GM12878 (cell line): ENCODE results near the gene PDE1C. TPM values are rescaled to one million over a fixed set of nuclear protein-coding genes. Genes with fewer than 3 reads are reported as not detected.

ENCODE experiments used
- ATAC-seq: fragments of 200-7000 bp; cut with Tn5 transposase; 3 replicates; pipeline ENCODE4 v1.9.1; 2020; ENCODE audit warnings: mild to moderate bottlenecking, moderate library complexity
- BruUV-seq: library from RNA; stranded (reverse); fragments of 400-500 nt; replicated peaks from 2 replicates; lab custom pipeline; 2021; lab: Mats Ljungman, UMichigan
- CTCF ChIA-PET: fragments of 300-600 bp; sonication (Branson Sonifier 250); formaldehyde crosslinking; extraction: SDS; loops from one replicate; lab custom pipeline; 2021; ENCODE audit warnings: inconsistent platforms; lab: Yijun Ruan, JAX
- POLR2A ChIA-PET: fragments of 350-600 bp; formaldehyde crosslinking; extraction: SDS; loops from one replicate; lab custom pipeline; 2021; ENCODE audit warnings: inconsistent platforms; lab: Charles Lee
- RAD21 ChIA-PET: fragments of 300-600 bp; sonication (Branson Sonifier 250); formaldehyde crosslinking; loops from one replicate; lab custom pipeline; 2023; ENCODE audit warnings: antibody characterized with exemption; ENCODE audit not compliant: unreplicated experiment; lab: Charles Lee
- SMC1A ChIA-PET: fragments of 300-600 bp; sonication (Branson Sonifier 250); formaldehyde crosslinking; loops from one replicate; lab custom pipeline; 2023; ENCODE audit not compliant: unreplicated experiment, uncharacterized antibody; lab: Charles Lee
- DNase-seq: peaks from one replicate; pipeline ENCODE4 v3.0.0-alpha.2; 2011; ENCODE audit warnings: low read depth, low spot score
- FAIRE-seq: peaks from 3 replicates; lab custom pipeline; 2011; peaks lifted over from hg19 to GRCh38; lab: Jason Lieb, UNC
- H2AFZ ChIP-seq: 2 replicates; pipeline ENCODE4 v1.6.0; 2011; ENCODE audit warnings: low read depth, low read length, control low read depth; ENCODE audit not compliant: control insufficient read depth
- H3K27ac ChIP-seq: 2 replicates; pipeline ENCODE4 v1.5.1; 2011; ENCODE audit warnings: control low read depth; ENCODE audit not compliant: control insufficient read depth, insufficient read depth
- H3K27me3 ChIP-seq, 2 experiments: replicated peaks in 1 of 2; 2 replicates each; pipeline versions ENCODE4 v1.6.0 to v1.6.1; 2011; ENCODE audit warnings: low read length in 1 of 2; ENCODE audit not compliant: control insufficient read depth in 2 of 2, insufficient read depth in 2 of 2
- H3K36me3 ChIP-seq, 2 experiments: 2 replicates each; pipeline ENCODE4 v1.5.1; 2011; ENCODE audit warnings: low read length in 1 of 2; ENCODE audit not compliant: control insufficient read depth in 2 of 2, insufficient read depth in 2 of 2
- H3K4me1 ChIP-seq: 2 replicates; pipeline ENCODE4 v1.6.1; 2011; ENCODE audit warnings: mild to moderate bottlenecking, low read length, moderate library complexity, mixed read lengths; ENCODE audit not compliant: control insufficient read depth, insufficient read depth
- H3K4me2 ChIP-seq: 2 replicates; pipeline ENCODE4 v1.6.0; 2011; ENCODE audit warnings: control low read depth; ENCODE audit not compliant: control insufficient read depth, insufficient read depth
- H3K4me3 ChIP-seq: fragments of 200-600 bp; sonication (generic); 2 replicates; pipeline ENCODE4 v1.5.1; 2016
- H3K79me2 ChIP-seq: 2 replicates; pipeline ENCODE4 v1.6.0; 2011; ENCODE audit warnings: low read length; ENCODE audit not compliant: control insufficient read depth, insufficient read depth
- H3K9ac ChIP-seq: 2 replicates; pipeline ENCODE4 v1.8.0; 2011; ENCODE audit warnings: low read length, control low read depth, mixed read lengths; ENCODE audit not compliant: control insufficient read depth, insufficient read depth
- H3K9me3 ChIP-seq: replicated peaks from 3 replicates; pipeline ENCODE4 v1.5.1; 2011; ENCODE audit warnings: mild to moderate bottlenecking, low read length; ENCODE audit not compliant: control insufficient read depth, insufficient read depth
- H4K20me1 ChIP-seq: 2 replicates; pipeline ENCODE4 v1.6.0; 2011; ENCODE audit not compliant: control insufficient read depth, insufficient read depth
- FOS ChIP-seq: IDR thresholded peaks from 3 replicates; pipeline ENCODE4 v1.6.1; 2011; ENCODE audit warnings: borderline replicate concordance; ENCODE audit not compliant: insufficient read length; ENCODE audit errors: extremely low read depth
- IRF3 ChIP-seq: fragments of 450-650 bp; IDR thresholded peaks from 2 replicates; pipeline ENCODE4 v1.6.1; 2014; ENCODE audit warnings: mild to moderate bottlenecking
- LARP7 ChIP-seq: fragments of 450-650 bp; IDR thresholded peaks from 2 replicates; pipeline ENCODE4 v1.6.1; 2017; ENCODE audit warnings: mild to moderate bottlenecking
- POU2F2 ChIP-seq: IDR thresholded peaks from 3 replicates; pipeline ENCODE4 v1.6.1; 2011; ENCODE audit warnings: low read depth, mild to moderate bottlenecking, low read length, borderline replicate concordance
- ZZZ3 ChIP-seq: IDR thresholded peaks from 2 replicates; pipeline ENCODE4 v1.6.1; 2011; ENCODE audit warnings: low read depth; ENCODE audit not compliant: control insufficient read depth, insufficient read length
- WGBS: methylation state at CpG from one replicate; pipeline ENCODE4 v1.1.6; 2016; ENCODE audit warnings: low lambda C conversion rate; ENCODE audit not compliant: insufficient replicate concordance, insufficient coverage; ENCODE audit errors: missing lambda C conversion rate; 5-methylcytosine and 5-hydroxymethylcytosine counted together
- in situ Hi-C: fragments of 300-500 bp; cut with MboI; formaldehyde crosslinking; loops from 9 replicates; pipeline ENCODE4 v1.14.3; 2018; ENCODE audit warnings: mixed read lengths
- intact Hi-C: fragments of 100-400 bp; cut with micrococcal nuclease; formaldehyde crosslinking; loops from one replicate; pipeline ENCODE4 v1.14.2; 2022; ENCODE audit not compliant: unreplicated experiment
- polyA plus RNA-seq, 11 experiments: library from polyadenylated mRNA; depleted of rRNA in 4 of 11; unstranded in 6 of 11; stranded (reverse) in 5 of 11; fragments of >200 nt; fragmentation: Nextera tagmentation in 4 of 11; fragmentation: Illumina TruSeq in 1 of 11; extraction: Ambion mirVana in 4 of 11; extraction: Trizol in 1 of 11; gene quantifications; 1 replicate in 1 of 11; 2 replicates in 10 of 11; pipeline versions ENCODE4 v1.2.1 to v1.2.3, GENCODE V29; 2011 to 2016; ENCODE audit warnings: inconsistent platforms in 2 of 11, missing spikeins in 2 of 11, low read depth in 1 of 11
- total RNA-seq, 4 experiments: library from RNA; depleted of rRNA in 3 of 4; stranded (reverse); fragments of >200 nt in 3 of 4; fragmentation: Illumina TruSeq in 1 of 4; extraction: Trizol in 1 of 4; gene quantifications; 2 replicates each; pipeline versions ENCODE4 v1.2.1 to v1.2.3, GENCODE V29; 2013 to 2021

Gene PDE1C
- total and polyA plus RNA-seq, 10 of the 15 experiments (the other 5 are each of a cell fraction or from before 2014, with no cell fraction given) = 0.29 to 2.3 (median 0.70) TPM

GRCh38 chr7:31957756-31958155, 112.5 kb downstream of the PDE1C start:
- RAD21 ChIA-PET = interaction anchor here (1.0 kb wide), 1 partner anchor 207 kb away, joined by 3 read pairs; no protein-coding TSS in a partner anchor
- Histone ChIP-seq H3K9me3 (no peaks in the 10 kb centered on the region), H3K27ac (no peak overlapping the region), H3K4me3 (no peak overlapping the region), H2AFZ (no peak overlapping the region), H3K36me3 (no peaks in the 10 kb centered on the region), H3K4me2 (no peak overlapping the region), H3K4me1 (no peaks in the 10 kb centered on the region), H3K27me3 (no peaks in the 10 kb centered on the region), H3K9ac (no peak overlapping the region)
- in situ Hi-C loops (no loop called here), intact Hi-C loops (no loop called here)
- no peak for ATAC-seq
- TF ChIP-seq LARP7 = no peak
- no peak for TF ChIP-seq ZZZ3
- no peak for TF ChIP-seq FOS
- no peak for TF ChIP-seq POU2F2
- TF ChIP-seq, all 136 proteins: peak for 0
- WGBS = 20% methylated on average over 2 of the region's 2 CpGs
- FAIRE-seq (no peak), DNase-seq (no peak)
- Histone ChIP-seq H3K79me2 (no peaks in the 10 kb centered on the region), H4K20me1 (no peaks in the 10 kb centered on the region)
- no TSS peak for BruUV-seq
- POLR2A ChIA-PET = no interaction called here
- CTCF ChIA-PET = no interaction called here
- SMC1A ChIA-PET = interaction anchor here (0.6 kb wide), 1 partner anchor 96 kb away, joined by 3 read pairs; no protein-coding TSS in a partner anchor

DNA sequence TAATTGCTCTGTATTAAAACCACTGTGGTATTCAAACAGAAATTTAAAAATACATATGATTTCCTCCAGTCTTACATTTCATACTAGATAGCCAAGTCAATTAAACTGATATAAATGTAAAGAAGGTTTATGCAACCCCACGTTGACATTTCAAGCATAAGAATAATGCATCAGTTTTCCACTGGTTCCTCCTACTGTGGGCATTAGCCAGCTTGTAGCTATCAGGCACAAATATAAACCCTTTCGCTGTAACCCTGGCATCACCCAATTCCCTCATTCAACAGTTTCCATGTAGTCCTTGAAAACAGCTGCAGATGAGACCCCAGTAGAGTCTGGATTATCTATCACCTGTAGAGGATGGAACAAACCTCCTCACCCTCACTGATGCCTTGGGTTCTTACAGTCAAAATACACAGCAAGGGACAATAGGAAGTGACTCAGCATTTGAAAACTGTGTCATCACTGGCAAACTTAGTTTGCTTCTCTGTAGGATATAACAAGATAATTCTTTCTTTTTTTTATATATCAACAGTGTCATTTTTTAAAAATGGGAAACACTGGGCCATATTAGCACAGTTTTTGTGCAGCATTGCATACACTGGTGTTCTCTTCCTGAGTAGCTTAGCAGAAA, 113.0 kb downstream of the PDE1C start:
- H2AFZ ChIP-seq = no peak overlapping the region
- H3K9me3 ChIP-seq = no peaks in the 10 kb centered on the region
- SMC1A ChIA-PET = interaction anchor here (0.6 to 1.3 kb wide), 2 partner anchors 9 to 97 kb away, joined by 3 to 7 read pairs; no protein-coding TSS in a partner anchor
- no peak overlapping the region for H3K4me3 ChIP-seq
- in situ Hi-C loops = no loop called here
- ATAC-seq = no peak
- TF ChIP-seq IRF3 = no peak
- no TSS peak for BruUV-seq
- H3K27me3 ChIP-seq = no peaks in the 10 kb centered on the region
- no peak overlapping the region for H3K9ac ChIP-seq
- RAD21 ChIA-PET = interaction anchor here (1.0 kb wide), 1 partner anchor 207 kb away, joined by 3 read pairs; no protein-coding TSS in a partner anchor
- FAIRE-seq = no peak
- POLR2A ChIA-PET = no interaction called here
- WGBS = 23% methylated on average over 2 of the region's 2 CpGs
- H4K20me1 ChIP-seq = no peaks in the 10 kb centered on the region
- H3K4me1 ChIP-seq = no peaks in the 10 kb centered on the region
- no peak overlapping the region for H3K4me2 ChIP-seq
- CTCF ChIA-PET = no interaction called here
- H3K79me2 ChIP-seq = no peaks in the 10 kb centered on the region
- H3K36me3 ChIP-seq = no peaks in the 10 kb centered on the region
- intact Hi-C loops = no loop called here
- no peak for DNase-seq
- no peak overlapping the region for H3K27ac ChIP-seq
